NCI-H2227 (cell line): ENCODE data around the gene CFH.
"Not testable (repeated sequence)": the region's sequence is repeated elsewhere in the genome, so short reads cannot be mapped to it uniquely, and the experiment has no call there.

Experiments used
- DNase-seq: peaks from one replicate; lab custom pipeline; 2025; ENCODE audit not compliant: unreplicated experiment; lab: John Stamatoyannopoulos, UW

Gene CFH

GRCh38 chr1:196651637-196652215 is at the start of gene CFH:
TSS of gene CFH (plus strand) at chr1:196652043. CDS start at chr1:196652118, 75 bp downstream.
- no peak for DNase-seq

DNA sequence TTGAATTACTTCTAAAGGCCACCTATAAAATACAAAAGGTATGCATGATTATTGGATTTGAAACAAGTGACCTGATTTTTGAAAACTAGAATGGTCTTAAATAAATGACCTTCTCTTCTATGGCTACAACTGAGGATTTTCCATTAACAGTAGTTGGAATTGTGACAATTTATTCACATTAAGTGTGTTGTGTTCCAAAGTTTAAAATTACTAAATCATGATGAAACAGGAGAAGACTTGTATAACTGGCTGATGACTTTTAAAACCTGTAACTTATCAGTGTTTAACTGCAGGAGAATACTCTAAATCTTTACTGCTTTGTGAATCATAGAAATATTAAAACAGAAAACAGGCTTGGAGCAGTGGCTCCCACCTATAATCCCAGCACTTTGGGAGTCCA is 48.2 kb upstream of the CFH start:
- no peak for DNase-seq

- peak; percentile 66 for DNase-seq
Observed at GRCh38 chr1:196607981-196608380, 43.9 kb upstream of the CFH start.

DNA sequence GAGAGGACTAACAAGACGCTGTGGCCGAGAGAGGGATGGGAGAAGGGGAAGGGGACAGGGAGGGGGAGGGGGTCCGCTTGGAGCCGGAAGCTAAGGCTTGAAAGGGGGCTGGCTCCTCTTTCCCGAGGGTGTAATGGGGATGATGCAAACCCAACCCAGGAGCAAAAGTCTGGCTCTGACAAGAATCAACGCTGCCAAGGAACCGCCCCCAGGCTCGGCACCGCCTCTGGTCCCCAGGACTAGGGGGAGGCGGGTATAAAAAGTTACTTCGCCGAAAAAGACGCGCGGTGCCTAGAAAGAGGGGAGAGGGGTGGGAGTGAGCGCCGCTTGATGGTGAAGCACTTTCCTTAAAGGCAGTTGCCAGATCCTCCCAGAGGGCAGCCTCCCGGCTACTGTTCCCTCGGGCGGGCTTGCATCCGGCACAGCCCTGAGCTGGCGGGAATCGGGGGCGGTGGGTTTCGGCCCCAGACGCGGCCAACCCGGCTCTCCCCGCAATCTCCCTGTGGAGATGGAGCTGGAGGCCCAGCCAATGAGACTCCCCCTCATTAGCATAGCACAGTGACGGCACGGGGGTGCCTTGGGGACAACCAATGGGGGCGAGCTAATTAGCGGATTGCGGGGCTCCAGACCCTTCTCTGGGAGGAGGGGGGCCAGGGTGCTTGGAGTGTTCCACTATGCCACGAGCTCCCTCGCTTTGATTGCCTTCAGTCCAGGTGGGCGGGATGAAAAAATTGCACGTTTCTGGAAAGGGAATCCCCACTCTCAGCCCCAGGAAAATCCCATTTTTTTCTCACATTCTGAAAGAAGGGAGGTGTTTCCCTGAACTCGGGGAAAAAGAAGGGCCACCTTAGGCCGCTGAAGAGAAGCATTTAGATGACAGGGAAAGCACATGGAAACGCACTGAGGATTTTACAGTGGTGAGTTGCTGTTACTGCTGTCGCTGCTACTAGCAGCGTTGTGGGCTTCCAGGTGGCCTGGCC is 43.2 kb upstream of the CFH start, which contains the start of gene KCNT2:
Gene KCNT2, minus strand, starts transcription at position 51 of the 980 bp plus-strand sequence. CDS start 131 bp downstream, outside the sequence.
- peak; percentile 96 for DNase-seq

- no peak for DNase-seq
Observed at GRCh38 chr1:196609370-196609737, 42.5 kb upstream of the CFH start.

GRCh38 chr1:196611873-196612272 is 40.0 kb upstream of the CFH start:
- no peak for DNase-seq

DNA sequence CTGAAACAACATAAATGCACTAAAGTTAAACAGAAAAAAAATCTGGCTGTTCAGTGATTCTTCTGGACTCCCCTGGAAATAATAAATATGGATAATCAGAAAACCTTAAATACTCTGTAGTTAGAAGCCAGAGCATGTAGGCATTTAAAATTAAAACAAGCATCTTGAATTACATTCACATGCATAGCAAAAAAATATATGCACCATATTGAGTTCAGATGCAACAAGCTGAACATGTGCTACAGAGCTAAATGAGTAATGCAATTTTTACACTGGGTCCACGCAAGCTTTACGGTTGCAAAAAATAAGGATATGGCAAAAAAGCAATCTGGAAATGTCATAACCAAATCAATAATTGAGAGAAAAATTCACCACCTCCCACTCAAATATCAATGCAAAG is 32.1 kb upstream of the CFH start:
- DNase-seq, result no peak

DNA sequence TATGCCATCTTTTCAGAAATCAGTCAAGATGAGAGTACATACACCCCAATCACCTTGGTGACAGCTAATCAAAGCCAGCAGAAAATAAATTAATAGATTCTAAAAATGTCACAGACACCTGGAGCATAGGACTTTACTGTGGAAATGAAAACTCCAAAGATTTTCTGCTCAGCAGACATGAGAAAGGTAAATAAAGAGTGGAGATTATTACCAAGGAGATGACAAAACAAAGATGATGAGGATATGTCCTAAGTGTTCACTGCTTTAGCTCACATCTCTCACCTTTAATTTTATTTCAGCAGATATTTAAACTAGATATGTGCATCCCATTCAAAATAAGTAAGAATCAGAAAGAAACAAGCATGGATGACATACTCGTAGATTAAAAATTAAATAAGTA is 28.8 kb upstream of the CFH start:
- DNase-seq, result no peak

- no peak for DNase-seq
Observed at GRCh38 chr1:196628838-196629237, 23.0 kb upstream of the CFH start.

GRCh38 chr1:196637606-196638005 is 14.2 kb upstream of the CFH start:
- no peak for DNase-seq

DNA sequence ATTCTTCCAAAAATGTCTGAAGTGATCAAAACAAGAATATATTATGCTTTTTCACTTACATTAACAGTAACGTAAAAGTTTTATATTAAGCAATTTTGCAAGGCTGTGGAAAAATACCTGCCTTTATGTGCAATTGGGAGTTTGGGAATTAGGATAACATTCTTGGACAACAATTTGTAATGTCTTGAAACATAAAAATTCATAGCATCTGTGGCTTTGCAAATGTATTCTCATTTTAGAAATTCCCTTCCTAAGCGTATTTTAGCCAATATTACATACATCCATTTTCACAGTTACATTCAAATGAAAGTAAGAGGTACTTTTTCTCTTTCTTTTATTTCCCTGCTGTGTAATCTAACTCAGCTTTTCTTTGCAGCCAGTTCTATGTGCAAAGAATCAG is 13.4 kb upstream of the CFH start:
- no peak for DNase-seq

GRCh38 chr1:196639291-196639690 is 12.6 kb upstream of the CFH start:
- not testable (repeated sequence) for DNase-seq

DNA sequence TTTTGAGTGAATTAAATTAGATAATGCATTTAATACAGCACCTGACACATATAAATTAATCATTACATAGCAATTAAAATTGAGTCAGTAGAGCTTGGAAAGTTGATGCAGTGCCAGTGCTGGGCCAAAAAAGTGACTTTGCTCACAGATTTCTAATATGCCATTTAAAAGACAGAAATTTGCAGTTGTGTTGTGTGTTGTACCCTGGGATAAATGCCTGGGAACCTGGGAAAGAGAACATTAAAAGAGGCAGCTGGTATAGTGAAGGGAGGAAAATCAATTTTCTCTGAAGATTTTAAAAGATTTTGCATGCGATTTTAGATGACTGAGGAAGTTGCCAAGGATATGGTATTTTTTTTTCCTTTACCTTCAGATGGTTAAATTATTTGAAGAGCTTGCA is 10.9 kb upstream of the CFH start:
- DNase-seq, result no peak

GRCh38 chr1:196649990-196650389 is 1.9 kb upstream of the CFH start:
- no peak for DNase-seq

DNA sequence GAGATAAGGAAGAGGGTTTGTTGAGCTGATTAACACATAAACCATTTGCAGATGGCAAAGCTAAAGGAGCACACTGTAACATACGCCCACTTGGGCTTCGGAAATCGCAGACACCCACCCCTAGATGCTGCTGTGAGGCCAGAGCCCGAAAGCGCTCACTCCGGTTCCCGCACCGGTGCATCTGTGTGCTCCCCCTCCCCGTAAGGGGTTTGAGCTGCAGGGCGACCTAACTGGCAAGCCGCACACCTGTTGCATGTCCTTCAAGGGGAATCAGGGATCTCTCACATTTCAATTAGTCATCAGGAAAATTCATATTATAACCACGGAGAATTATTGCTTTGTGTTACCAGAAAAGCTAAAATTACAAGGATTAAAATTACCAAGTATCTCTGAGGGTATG is 1.4 kb upstream of the CFH start:
- peak; percentile 60 for DNase-seq

DNA sequence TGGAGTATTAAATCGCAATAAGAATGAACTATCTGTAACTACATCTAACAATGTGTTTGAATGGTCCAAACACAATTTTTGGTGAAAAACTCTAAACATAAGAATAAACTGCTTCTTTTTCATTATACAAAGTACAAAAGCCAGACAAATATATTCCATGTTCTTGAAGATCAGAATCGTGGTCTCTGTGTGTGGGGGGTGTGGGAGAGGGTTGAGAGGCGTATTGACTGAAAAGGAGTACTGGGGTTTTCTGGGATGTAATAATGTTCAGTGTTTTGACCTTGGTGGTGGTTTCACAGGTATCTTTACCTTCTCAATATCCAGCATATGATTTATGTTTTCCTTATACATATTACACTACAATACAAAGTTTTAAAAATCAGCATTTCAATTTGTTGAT is 764 bp upstream of the CFH start:
- no peak for DNase-seq

- no peak for DNase-seq
Observed at GRCh38 chr1:196654271-196654670, 2.4 kb downstream of the CFH start.

DNA sequence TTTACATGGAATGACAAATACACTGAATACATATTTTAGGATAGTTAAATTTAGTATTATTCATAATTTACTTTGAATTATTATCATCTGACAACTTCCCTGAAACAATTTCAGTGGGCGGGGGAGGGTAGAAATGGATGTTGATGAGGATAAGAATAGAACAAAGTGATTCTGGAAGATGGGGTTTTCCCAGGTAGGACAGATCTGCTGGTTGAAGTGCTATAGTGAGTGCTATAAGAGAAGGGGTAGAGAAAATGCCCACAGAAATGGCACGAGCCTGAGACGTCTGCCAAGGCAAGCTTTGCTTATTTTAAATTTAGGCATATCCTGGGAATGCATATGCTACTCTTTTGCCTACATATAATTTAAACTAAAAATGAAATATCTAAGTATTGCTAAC is 3.2 kb downstream of the CFH start:
- DNase-seq, result no peak

DNA sequence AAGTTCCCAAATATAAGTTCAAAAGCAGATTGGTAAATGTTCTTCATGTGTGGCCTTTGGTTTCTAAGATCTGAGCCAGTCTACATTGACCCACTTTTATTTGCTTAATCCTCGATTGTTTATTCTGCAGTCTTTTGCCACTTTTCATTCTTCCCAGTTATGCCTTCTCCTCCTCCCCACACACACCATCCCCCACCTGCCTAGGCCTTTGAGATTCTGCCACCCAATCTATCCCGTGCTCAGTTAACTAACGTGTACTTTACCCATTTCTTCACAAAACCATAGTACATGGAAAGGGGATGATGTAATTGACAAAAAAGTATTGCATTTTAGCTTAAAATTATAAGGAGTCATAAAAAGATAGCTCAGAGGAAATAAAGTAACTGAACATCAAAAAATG is 3.7 kb downstream of the CFH start:
- DNase-seq, result no peak

DNA sequence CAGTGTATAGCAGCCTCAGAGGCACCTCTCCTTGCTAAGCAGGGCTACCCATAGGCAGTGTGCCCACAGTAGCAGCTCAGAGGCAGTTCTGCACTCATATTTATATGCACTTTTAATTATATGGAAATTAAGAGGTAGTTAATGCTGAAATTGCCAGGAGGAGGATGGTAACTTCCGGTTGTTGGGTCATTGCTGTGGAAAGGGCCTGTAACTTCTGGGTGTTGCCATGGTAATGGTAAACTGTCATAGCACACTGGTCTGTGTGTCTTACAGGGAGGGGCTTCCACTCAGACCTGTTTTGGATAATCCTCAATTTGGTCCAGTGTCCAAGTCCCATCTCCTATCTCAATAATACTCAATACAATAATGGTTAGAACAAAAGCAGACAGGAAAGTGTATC is 7.6 kb downstream of the CFH start:
- DNase-seq, result no peak

GRCh38 chr1:196660272-196660671 is 8.4 kb downstream of the CFH start:
- no peak for DNase-seq

DNA sequence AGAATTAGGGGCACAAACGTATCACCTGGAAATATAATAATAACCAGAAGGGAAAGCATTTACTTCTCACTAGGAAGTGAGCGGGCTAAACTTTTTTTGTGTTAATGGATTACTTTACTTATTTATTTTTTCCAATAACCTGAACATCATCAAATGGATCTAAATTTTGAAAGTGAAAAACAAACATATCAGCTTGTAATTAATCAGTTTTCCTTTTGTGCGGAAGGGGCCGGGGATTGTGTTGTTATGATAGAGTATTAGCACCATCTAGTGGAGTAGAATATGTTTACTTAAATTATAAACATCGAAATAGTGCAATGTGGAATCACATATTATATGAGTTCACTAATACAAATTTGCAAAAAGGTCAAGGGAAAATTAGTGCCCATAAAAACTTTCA is 9.0 kb downstream of the CFH start:
- DNase-seq, result peak; percentile 58
